OCI-LY3 (cell line): ENCODE measurements around the gene RBSN.
A peak's percentile ranks its signal among the peaks of the same experiment; 100 is the strongest.

Experiments
- H2AFZ ChIP-seq: fragments of 200-600, 300-600 bp; shearing (Covaris generic); 2 replicates; pipeline ENCODE4 v1.6.0; 2014; ENCODE audit warnings: antibody characterized with exemption, low read depth, low read length
- H3K27ac ChIP-seq: fragments of 200-600, 300-600 bp; sonication (generic); 2 replicates; pipeline ENCODE4 v1.5.1; 2014; ENCODE audit warnings: mild to moderate bottlenecking, low read length, moderate library complexity, mixed read lengths
- H3K27me3 ChIP-seq: fragments of 200-600, 300-600 bp; sonication (generic); 2 replicates; pipeline ENCODE4 v1.6.1; 2014; ENCODE audit warnings: low read depth, low read length, mixed read lengths
- H3K36me3 ChIP-seq: fragments of 200-600, 300-600 bp; sonication (generic); replicated peaks from 2 replicates; pipeline ENCODE3; 2014; ENCODE audit warnings: low read depth, low read length, mixed read lengths
- H3K4me1 ChIP-seq: fragments of 300-600, 200-600 bp; sonication (generic); 2 replicates; pipeline ENCODE4 v1.6.1; 2014; ENCODE audit warnings: low read length, mixed read lengths
- H3K4me2 ChIP-seq: fragments of 200-600, 300-600 bp; sonication (generic); 2 replicates; pipeline ENCODE4 v1.6.1; 2014; ENCODE audit warnings: low read length, mixed read lengths
- H3K4me3 ChIP-seq: fragments of 300-600, 200-600 bp; sonication (generic); 2 replicates; pipeline ENCODE4 v1.5.1; 2014; ENCODE audit warnings: antibody characterized with exemption, mild to moderate bottlenecking, low read length, moderate library complexity
- H3K79me2 ChIP-seq: fragments of 300-600, 200-600 bp; shearing (Covaris generic); 2 replicates; pipeline ENCODE4 v1.6.1; 2014; ENCODE audit warnings: mild to moderate bottlenecking, low read length, mixed read lengths
- H3K9ac ChIP-seq: fragments of 300-600, 200-600 bp; shearing (Covaris generic); 2 replicates; pipeline ENCODE4 v1.6.0; 2014; ENCODE audit warnings: mild to moderate bottlenecking, low read length, moderate library complexity
- H3K9me3 ChIP-seq: fragments of 200-600, 300-600 bp; shearing (Covaris generic); 2 replicates; pipeline ENCODE4 v1.6.1; 2014; ENCODE audit warnings: low read length, mixed read lengths; ENCODE audit not compliant: insufficient read depth
- H4K20me1 ChIP-seq: fragments of 200-600, 300-600 bp; sonication (generic); 2 replicates; pipeline ENCODE4 v1.6.1; 2016; ENCODE audit warnings: low read length, mixed read lengths; ENCODE audit not compliant: insufficient read depth
- CTCF ChIP-seq: fragments of 200-600, 300-600 bp; sonication (generic); IDR thresholded peaks from 2 replicates; pipeline ENCODE4 v1.5.1; 2014; ENCODE audit warnings: antibody characterized with exemption, low read length, low read depth
- EZH2phosphoT487 ChIP-seq: fragments of 200-600 bp; shearing (Covaris generic); IDR thresholded peaks from 2 replicates; pipeline ENCODE4 v1.6.1; 2018; ENCODE audit warnings: antibody characterized with exemption, mixed run types, low read depth

The RBSN gene

GRCh38 chr3:15051531-15051930 lies 47.4 kb downstream of the RBSN start:
- H3K4me3 ChIP-seq: no peak overlapping the region
- H3K79me2 ChIP-seq: peaks cover 80% of the 10 kb centered on the region
- no peak overlapping the region for H3K4me2 ChIP-seq
- TF ChIP-seq EZH2phosphoT487 (no peak), CTCF (peak; percentile 76)
- no peak overlapping the region for H3K9ac ChIP-seq
- no peak overlapping the region for H2AFZ ChIP-seq
- H3K27me3 ChIP-seq: no peaks in the 10 kb centered on the region
- peak overlapping the region; percentile 85 for H3K27ac ChIP-seq
- peaks cover 18% of the 10 kb centered on the region for H4K20me1 ChIP-seq
- no peaks in the 10 kb centered on the region for H3K9me3 ChIP-seq
- peaks cover 63% of the 10 kb centered on the region for H3K36me3 ChIP-seq
- peaks cover 37% of the 10 kb centered on the region for H3K4me1 ChIP-seq

GRCh38 chr3:15050405-15051092 lies 48.4 kb downstream of the RBSN start:
- peak overlapping the region; percentile 33; the same call in 1 of the 2 replicates for H3K9ac ChIP-seq
- no peak overlapping the region for H2AFZ ChIP-seq
- peaks cover 70% of the 10 kb centered on the region for H3K79me2 ChIP-seq
- H3K27me3 ChIP-seq: no peaks in the 10 kb centered on the region
- H3K4me3 ChIP-seq: peak overlapping the region; percentile 41
- peak overlapping the region; percentile 71 for H3K4me2 ChIP-seq
- peaks cover 65% of the 10 kb centered on the region for H3K36me3 ChIP-seq
- TF ChIP-seq EZH2phosphoT487: no peak
- no peak for TF ChIP-seq CTCF
- H3K4me1 ChIP-seq: peaks cover 37% of the 10 kb centered on the region
- H3K9me3 ChIP-seq: no peaks in the 10 kb centered on the region
- peaks cover 18% of the 10 kb centered on the region for H4K20me1 ChIP-seq
- H3K27ac ChIP-seq: peak overlapping the region; percentile 85

- Histone ChIP-seq H3K9ac (no peak overlapping the region), H3K27ac (peak overlapping the region; percentile 85), H3K79me2 (peaks cover 60% of the 10 kb centered on the region), H4K20me1 (peaks cover 20% of the 10 kb centered on the region), H2AFZ (no peak overlapping the region), H3K27me3 (no peaks in the 10 kb centered on the region), H3K4me1 (peaks cover 31% of the 10 kb centered on the region), H3K4me2 (no peak overlapping the region), H3K36me3 (peaks cover 69% of the 10 kb centered on the region), H3K4me3 (no peak overlapping the region), H3K9me3 (no peaks in the 10 kb centered on the region)
- TF ChIP-seq EZH2phosphoT487 (no peak), CTCF (no peak)
Observed at GRCh38 chr3:15049584-15049983, 49.4 kb downstream of the RBSN start.

DNA sequence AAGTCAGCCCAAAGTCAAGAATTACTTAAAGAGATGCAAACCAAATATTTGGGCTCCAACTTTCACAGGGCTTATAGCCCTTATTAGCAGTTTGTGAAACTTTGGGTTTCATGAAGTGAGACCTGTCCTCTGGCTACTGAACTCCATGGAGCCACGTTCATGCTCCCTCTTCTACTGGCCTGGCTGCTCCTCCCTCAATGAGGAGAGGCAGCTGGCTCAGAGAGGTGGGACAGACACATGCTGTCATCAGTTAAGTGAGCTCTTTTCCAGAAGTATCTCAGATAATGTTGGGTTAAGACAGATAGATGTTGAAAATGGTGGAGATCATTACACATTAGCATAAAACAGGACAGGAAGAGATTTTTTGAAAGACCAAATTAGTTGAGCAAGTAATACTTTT lies 53.3 kb downstream of the RBSN start:
- no peak overlapping the region for H3K4me3 ChIP-seq
- H3K9ac ChIP-seq: no peak overlapping the region
- peaks cover 15% of the 10 kb centered on the region for H3K4me1 ChIP-seq
- no peaks in the 10 kb centered on the region for H3K27me3 ChIP-seq
- H3K4me2 ChIP-seq: no peak overlapping the region
- peaks cover 21% of the 10 kb centered on the region for H3K79me2 ChIP-seq
- peaks cover 18% of the 10 kb centered on the region for H4K20me1 ChIP-seq
- peaks cover 86% of the 10 kb centered on the region for H3K36me3 ChIP-seq
- H3K9me3 ChIP-seq: no peaks in the 10 kb centered on the region
- TF ChIP-seq EZH2phosphoT487 (no peak), CTCF (no peak)
- H3K27ac ChIP-seq: no peak overlapping the region
- H2AFZ ChIP-seq: no peak overlapping the region
